ENCODE results near the gene MAN1A2. TPM values are rescaled to one million over a fixed set of nuclear protein-coding genes. Genes with fewer than 3 reads are reported as not detected.
A peak's percentile ranks its signal among the peaks of the same experiment; 100 is the strongest.

MAN1A2 gene
- total RNA-seq, 2 experiments from 2014 or later: 18.3 to 22.5 TPM

DNA sequence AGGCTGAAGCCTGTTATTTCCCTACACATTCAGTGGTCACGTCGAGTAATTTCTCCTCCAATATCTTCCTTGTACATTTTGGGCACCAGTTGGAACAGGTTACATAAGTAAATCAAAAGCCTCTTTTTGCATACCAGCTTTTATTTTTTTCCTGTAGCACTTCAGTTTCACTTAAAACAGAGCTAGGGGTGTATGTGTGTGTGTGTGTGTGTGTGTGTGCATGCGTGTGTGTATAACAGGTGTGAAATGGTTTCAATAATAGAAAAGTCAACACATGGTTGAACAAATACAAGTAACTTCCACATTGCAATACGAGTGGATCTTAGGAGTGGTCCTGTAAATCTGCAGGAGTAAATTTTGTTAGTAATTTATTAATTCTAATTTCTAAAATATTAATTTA, 3.0 kb upstream of the MAN1A2 start:
- H3K4me1 Mint-ChIP-seq (ENCODE audit: low read depth): peaks cover 42% of the 10 kb centered on the region
- no peak overlapping the region for H3K4me3 Mint-ChIP-seq
- POLR2A ChIA-PET: no interaction called here

DNA sequence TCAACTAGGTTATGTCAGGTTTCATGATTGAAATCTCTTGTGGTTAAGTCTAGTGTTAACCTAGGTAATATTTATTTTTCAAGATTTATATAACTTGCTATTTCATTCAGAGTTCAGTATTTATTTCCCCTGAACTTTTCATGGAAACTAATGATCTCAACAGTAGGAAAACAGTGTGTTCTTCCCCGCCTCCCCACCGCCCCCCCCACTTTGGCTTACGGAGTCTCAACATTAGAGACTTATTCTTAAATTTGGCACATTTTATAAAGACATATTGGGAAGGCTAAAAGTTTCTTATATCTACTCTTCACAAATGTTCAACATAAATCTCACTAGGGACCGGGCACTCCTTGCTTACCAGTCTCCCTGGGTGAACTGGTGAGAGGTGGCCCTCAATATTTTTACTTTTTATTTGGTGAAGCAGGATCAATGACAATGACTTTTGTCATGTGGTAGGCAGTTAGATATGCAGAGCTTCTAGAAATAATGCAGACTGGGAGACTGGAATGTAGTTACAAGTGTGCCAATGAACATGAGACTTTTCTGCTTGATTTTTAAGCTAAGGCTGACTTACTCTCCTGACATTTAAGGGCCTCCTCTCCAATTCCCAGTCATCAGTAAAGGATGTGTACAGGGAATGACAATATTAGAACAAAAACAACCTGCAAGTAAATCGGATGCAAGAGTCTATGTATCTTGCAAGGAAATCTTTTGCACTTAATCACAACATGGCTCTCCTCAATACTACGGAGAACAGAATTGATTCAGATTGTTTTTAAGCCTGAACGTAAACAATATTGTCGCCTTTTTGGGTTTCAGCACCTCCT, 1.7 kb upstream of the MAN1A2 start:
- Mint-ChIP-seq H3K9me3 (no peaks in the 10 kb centered on the region), H3K4me1 (ENCODE audit: low read depth) (peaks cover 44% of the 10 kb centered on the region), H3K36me3 (peaks cover 5% of the 10 kb centered on the region), H3K27ac (peak overlapping the region; percentile 96), H3K27me3 (no peaks in the 10 kb centered on the region), H3K4me3 (peak overlapping the region; percentile 94)
- ChIA-PET POLR2A (interaction anchor here (1.1 kb wide), 1 partner anchor 306 kb away, joined by 3 read pairs; the partner anchor contains the start of gene TTF2), CTCF (no interaction called here)
- DNase-seq: no peak
- intact Hi-C loops (cut with micrococcal nuclease): loop anchor here (1.0 to 10.0 kb wide), 12 partner anchors 23 to 991 kb away; partner anchors contain the start of genes ATP1A1, GDAP2, TRIM45 and TTF2

More for the DNA sequence above, 3.0 kb upstream of the MAN1A2 start:
- DNase-seq: no peak
- no peaks in the 10 kb centered on the region for H3K9me3 Mint-ChIP-seq
- no peak overlapping the region for H3K27ac Mint-ChIP-seq
- peaks cover 3% of the 10 kb centered on the region for H3K27me3 Mint-ChIP-seq
- peaks cover 5% of the 10 kb centered on the region for H3K36me3 Mint-ChIP-seq
- CTCF ChIA-PET: interaction anchor here (1.0 kb wide), 1 partner anchor 170 kb away, joined by 3 read pairs; no protein-coding TSS in a partner anchor
- intact Hi-C loops (cut with micrococcal nuclease): loop anchor here (10.0 kb wide), 6 partner anchors 239 to 989 kb away; partner anchors contain the start of genes ATP1A1, GDAP2, TRIM45 and WDR3

DNA sequence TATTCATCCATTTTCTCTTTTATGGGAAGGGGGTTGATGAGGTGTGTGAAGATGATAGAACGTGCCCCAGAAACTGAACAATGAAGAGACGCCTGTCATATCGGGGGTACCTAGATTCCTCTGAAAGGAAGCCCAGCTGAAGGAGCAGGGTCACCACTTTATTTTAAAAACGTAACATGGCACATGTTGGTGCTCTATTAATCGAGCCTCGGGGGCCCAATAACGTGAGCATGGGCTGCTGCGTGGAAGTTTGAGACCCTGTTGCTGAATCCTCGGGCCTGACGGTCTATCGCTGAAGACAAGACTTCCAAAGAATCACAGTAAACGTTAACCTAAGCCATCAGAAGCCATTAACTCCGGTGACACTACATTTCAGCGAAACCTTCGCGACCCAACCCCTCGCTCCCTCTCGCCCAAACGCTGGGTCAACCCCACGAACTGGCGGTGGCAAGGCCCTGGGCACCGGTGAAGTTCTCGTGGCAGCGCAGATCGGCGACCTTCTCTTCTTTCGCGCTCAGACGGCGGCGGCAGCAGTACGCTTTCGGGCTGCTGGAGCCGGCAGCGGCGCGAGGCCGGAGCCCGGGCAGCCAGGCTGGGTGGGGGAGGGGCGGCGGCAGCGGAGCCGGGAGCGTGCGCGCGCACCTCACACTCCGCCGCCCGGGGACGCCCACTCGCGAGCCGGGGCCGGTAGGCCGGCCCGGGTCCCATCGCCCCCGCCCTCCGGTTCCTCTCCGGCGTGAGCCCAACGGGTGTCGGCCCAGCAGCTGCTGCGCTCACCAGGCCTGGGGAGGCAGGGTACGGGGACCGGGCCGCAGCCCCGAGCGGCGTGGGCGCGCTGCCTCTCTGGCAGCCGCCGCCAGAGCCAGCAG, 838 bp upstream of the MAN1A2 start:
- H3K4me3 Mint-ChIP-seq: peak overlapping the region; percentile 94
- ChIA-PET CTCF (no interaction called here), POLR2A (interaction anchor here (0.6 to 1.1 kb wide), 3 partner anchors 60 to 380 kb away, joined by 3 to 4 read pairs (median 3); partner anchors contain the start of gene TTF2)
- H3K4me1 Mint-ChIP-seq (ENCODE audit: low read depth): peaks cover 49% of the 10 kb centered on the region
- peak; percentile 81 for DNase-seq
- intact Hi-C loops (cut with micrococcal nuclease): loop anchor here (1.0 to 10.0 kb wide), 12 partner anchors 24 to 992 kb away; partner anchors contain the start of genes ATP1A1, GDAP2, TRIM45 and TTF2
- peaks cover 5% of the 10 kb centered on the region for H3K36me3 Mint-ChIP-seq
- H3K27me3 Mint-ChIP-seq: no peaks in the 10 kb centered on the region
- no peaks in the 10 kb centered on the region for H3K9me3 Mint-ChIP-seq
- peak overlapping the region; percentile 96 for H3K27ac Mint-ChIP-seq

DNA sequence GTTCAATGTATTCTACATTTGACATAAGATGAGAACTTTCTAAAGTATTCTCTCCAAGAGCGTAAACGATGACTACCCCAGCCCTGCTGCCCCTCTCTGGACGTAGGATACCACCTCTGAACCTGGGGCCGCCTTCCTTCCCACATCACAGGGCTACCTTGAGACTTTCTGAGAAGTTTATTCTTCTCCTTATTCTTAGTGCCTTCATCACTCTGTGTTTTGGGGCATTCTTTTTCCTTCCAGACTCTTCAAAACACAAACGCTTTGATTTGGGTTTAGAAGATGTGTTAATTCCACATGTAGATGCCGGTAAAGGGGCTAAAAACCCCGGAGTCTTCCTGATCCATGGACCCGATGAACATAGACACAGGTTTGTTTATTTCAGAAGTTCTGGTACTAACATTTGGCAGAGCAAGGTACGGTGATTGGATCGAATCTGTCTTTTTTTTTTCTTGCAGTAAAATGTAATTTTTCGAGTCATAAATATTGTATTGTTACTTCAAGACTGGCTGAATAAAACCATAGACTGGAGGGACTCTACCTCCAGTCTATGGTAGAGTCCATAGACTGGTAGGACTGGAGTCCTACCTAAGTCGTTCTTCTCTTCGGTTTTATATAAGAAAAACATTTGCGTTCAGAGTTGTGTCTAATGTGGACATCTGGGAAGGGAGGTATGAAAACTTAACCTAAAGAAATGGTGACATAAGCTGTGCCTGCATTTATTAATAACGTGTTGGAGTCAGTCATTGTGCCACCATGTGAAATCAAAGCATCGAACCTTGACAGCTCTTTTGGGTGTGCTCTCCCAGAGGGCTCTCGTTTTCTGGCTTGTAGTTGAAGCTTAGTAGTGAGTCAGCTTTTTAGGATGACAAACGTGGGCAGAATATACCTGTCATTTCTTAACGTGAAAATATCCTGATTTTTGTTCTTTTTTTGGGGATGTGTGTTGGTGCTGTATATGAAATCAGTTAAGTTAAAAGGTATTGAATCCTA, 1.2 kb downstream of the MAN1A2 start:
- no peaks in the 10 kb centered on the region for H3K9me3 Mint-ChIP-seq
- ChIA-PET CTCF (interaction anchor here (0.6 to 1.5 kb wide), 3 partner anchors 386 to 835 kb away, joined by 3 to 8 read pairs (median 3); no protein-coding TSS in a partner anchor), POLR2A (interaction anchor here (0.7 kb wide), 1 partner anchor 257 kb away, joined by 3 read pairs; no protein-coding TSS in a partner anchor)
- peak overlapping the region; percentile 81 for H3K4me3 Mint-ChIP-seq
- peaks cover 49% of the 10 kb centered on the region for H3K4me1 Mint-ChIP-seq (ENCODE audit: low read depth)
- intact Hi-C loops (cut with micrococcal nuclease): loop anchor here (2.0 to 10.0 kb wide), 10 partner anchors 44 to 994 kb away; partner anchors contain the start of genes ATP1A1, GDAP2, TRIM45 and TTF2
- H3K36me3 Mint-ChIP-seq: peaks cover 7% of the 10 kb centered on the region
- peak; percentile 39 for DNase-seq
- H3K27ac Mint-ChIP-seq: peak overlapping the region; percentile 28
- H3K27me3 Mint-ChIP-seq: no peaks in the 10 kb centered on the region

DNA sequence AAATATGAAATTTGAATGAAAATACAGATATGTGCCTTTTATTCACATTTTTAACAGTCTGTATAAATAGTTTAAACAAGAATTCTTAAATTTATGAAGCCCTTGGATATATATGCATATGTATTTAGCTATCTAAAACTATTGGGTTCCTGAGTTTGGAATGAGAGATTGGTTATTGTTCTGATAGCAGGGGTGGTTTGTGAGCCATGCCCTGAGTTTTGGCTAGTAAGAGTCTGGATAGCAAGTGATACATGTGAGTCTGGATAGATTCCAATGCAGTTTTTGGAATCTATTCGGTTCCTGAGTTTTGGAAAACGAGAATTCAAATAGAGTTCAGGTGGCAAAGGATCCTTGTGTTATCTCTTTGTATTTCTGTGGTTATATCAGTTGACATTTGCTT, 2.8 kb downstream of the MAN1A2 start:
- H3K9me3 Mint-ChIP-seq: no peaks in the 10 kb centered on the region
- peak overlapping the region; percentile 65 for H3K4me3 Mint-ChIP-seq
- ChIA-PET POLR2A (no interaction called here), CTCF (no interaction called here)
- H3K27me3 Mint-ChIP-seq: no peaks in the 10 kb centered on the region
- intact Hi-C loops (cut with micrococcal nuclease): no loop called here
- H3K27ac Mint-ChIP-seq: no peak overlapping the region
- DNase-seq: no peak
- peaks cover 46% of the 10 kb centered on the region for H3K4me1 Mint-ChIP-seq (ENCODE audit: low read depth)
- H3K36me3 Mint-ChIP-seq: peaks cover 7% of the 10 kb centered on the region

DNA sequence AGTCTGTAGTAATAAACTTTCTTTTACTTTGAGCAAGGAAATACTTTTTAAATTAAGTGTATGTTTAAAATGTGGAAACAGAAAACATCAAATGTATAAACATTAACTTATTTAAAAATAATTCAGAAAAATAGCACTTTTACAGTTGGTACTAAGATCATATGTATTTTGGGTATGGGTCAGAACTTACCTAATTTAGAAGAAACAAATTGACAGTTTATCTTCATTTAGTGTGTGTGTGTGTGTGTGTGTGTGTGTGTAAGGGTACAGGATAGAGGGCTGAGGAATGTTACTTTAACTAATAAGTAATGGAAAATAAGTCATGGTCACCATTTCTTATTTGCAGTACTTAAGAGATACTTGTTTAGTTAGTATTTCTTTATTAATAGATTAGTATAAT, 3.3 kb downstream of the MAN1A2 start:
- H3K4me3 Mint-ChIP-seq: peak overlapping the region; percentile 65
- H3K27ac Mint-ChIP-seq: no peak overlapping the region
- POLR2A ChIA-PET: no interaction called here
- peaks cover 44% of the 10 kb centered on the region for H3K4me1 Mint-ChIP-seq (ENCODE audit: low read depth)
- H3K36me3 Mint-ChIP-seq: peaks cover 7% of the 10 kb centered on the region
- H3K27me3 Mint-ChIP-seq: no peaks in the 10 kb centered on the region
- CTCF ChIA-PET: no interaction called here
- H3K9me3 Mint-ChIP-seq: no peaks in the 10 kb centered on the region
- no peak for DNase-seq
- intact Hi-C loops (cut with micrococcal nuclease): no loop called here

DNA sequence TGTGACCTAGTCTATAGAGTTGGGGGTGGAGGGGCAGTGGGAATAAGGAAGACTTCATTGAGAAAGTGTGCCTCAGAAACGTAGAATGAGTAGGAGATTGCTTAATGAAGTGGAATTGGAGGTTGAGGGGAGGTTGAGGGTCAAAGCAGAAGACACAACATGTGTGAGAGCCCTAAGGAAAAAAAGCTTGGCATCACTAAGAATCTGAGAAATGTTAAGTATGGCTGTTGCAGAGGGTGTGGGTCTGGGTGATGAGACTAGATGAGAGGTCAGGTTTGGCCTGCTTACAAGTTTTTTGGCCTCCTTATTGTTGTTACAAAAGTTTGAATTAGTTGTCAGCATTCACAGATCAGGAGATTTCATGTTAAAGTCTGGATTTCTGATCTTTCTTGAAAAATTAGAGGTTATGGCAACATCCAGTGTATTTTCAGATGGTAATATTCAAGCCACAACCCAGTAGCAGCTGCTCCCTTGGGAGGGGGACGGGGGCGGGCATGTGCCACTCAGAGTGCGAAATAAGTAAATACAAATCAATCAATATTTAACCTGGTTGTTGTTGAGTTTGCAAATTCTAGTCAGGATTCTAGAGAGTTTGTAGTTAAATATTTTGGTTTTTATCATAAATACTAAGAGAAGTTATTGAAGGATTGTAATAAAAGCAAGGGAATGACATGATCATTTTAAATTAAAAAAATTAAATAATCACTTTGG, 4.3 kb downstream of the MAN1A2 start:
- Mint-ChIP-seq H3K4me3 (peak overlapping the region; percentile 3), H3K36me3 (peaks cover 3% of the 10 kb centered on the region), H3K27ac (no peak overlapping the region), H3K4me1 (ENCODE audit: low read depth) (peaks cover 42% of the 10 kb centered on the region), H3K9me3 (no peaks in the 10 kb centered on the region), H3K27me3 (no peaks in the 10 kb centered on the region)
- intact Hi-C loops (cut with micrococcal nuclease): no loop called here
- no peak for DNase-seq
- POLR2A ChIA-PET: no interaction called here
- CTCF ChIA-PET: no interaction called here

DNA sequence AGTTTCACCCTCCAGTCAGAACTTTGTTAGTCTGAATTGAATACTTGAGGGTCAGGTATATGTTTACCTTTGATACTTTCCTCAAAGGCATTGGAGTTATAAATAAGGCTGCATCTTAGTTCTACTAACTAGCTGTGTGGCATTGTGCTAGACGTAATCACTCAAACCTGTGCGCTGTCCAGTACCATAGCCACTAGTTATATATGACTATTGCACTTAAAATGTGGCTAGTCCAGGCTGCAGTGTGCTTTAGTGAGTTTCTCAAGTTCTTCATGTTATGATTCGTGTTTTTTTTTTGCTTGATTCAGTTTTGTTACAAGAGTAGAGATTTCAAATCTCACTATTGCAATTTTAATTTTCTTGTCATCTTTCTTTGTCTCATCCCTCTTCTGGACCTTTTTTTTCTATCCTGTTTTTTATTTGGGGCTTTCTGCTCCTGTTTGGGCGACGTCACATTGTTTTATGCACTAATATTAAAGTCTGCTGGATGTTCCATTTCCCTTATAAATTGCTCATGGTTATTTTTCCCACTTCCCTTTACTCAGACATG, 5.7 kb downstream of the MAN1A2 start:
- no peak overlapping the region for H3K4me3 Mint-ChIP-seq
- H3K9me3 Mint-ChIP-seq: no peaks in the 10 kb centered on the region

DNA sequence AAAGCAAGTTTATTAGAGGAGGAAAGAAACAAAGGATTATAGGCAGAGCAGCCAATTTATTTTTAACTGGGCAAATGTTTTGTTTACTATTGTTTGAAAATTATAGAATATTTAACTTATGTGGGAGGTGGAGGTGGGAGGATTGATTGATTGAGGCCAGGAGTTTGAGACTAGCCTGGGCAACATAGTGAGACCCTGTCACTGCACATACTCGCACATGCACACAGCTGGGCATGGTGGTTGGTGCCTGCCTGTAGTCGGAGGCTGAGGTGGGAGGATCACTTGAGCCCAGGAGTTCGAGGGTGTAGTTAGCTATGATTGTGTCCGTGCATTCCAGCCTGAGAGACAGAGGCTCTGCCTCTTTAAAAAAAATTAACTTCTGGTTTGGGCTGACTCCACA, 6.7 kb downstream of the MAN1A2 start:
- ChIA-PET POLR2A (interaction anchor here (0.5 to 1.2 kb wide), 2 partner anchors 9 to 30 kb away, joined by 4 to 5 read pairs; no protein-coding TSS in a partner anchor), CTCF (no interaction called here)
- intact Hi-C loops (cut with micrococcal nuclease): no loop called here
- H3K36me3 Mint-ChIP-seq: peaks cover 3% of the 10 kb centered on the region
- H3K27me3 Mint-ChIP-seq: no peaks in the 10 kb centered on the region
- DNase-seq: no peak
- no peaks in the 10 kb centered on the region for H3K9me3 Mint-ChIP-seq
- H3K27ac Mint-ChIP-seq: no peak overlapping the region
- H3K4me3 Mint-ChIP-seq: no peak overlapping the region
- peaks cover 38% of the 10 kb centered on the region for H3K4me1 Mint-ChIP-seq (ENCODE audit: low read depth)

More for the DNA sequence above, 5.7 kb downstream of the MAN1A2 start:
- H3K4me1 Mint-ChIP-seq (ENCODE audit: low read depth): peaks cover 42% of the 10 kb centered on the region
- H3K27ac Mint-ChIP-seq: no peak overlapping the region
- ChIA-PET POLR2A (interaction anchor here (0.7 to 1.2 kb wide), 2 partner anchors 29 to 121 kb away, joined by 3 to 4 read pairs; no protein-coding TSS in a partner anchor), CTCF (interaction anchor here (0.5 to 0.6 kb wide), 2 partner anchors 16 to 420 kb away, joined by 3 to 4 read pairs; no protein-coding TSS in a partner anchor)
- DNase-seq: no peak
- H3K27me3 Mint-ChIP-seq: no peaks in the 10 kb centered on the region
- peaks cover 3% of the 10 kb centered on the region for H3K36me3 Mint-ChIP-seq
- intact Hi-C loops (cut with micrococcal nuclease): no loop called here

DNA sequence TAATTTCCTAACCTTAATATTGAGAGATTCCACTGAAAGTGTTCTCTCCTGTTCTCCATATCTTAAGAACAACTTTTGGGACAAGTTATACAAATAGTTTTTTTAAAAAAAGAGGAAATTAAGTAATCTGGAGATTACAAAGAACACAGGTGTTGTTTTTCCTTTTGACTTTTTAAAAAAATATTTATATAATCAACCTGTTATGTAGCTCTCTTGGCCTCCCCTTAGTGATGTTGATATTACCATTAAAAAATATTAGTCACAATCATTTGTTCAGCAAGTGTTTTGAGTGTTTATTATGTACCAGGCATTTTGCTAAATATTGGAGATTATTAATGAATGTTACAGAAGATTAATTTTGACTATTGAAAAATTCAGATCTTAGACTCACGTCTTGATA, 8.1 kb downstream of the MAN1A2 start:
- H3K9me3 Mint-ChIP-seq: no peaks in the 10 kb centered on the region
- peaks cover 3% of the 10 kb centered on the region for H3K36me3 Mint-ChIP-seq
- no peak overlapping the region for H3K27ac Mint-ChIP-seq
- intact Hi-C loops (cut with micrococcal nuclease): no loop called here
- ChIA-PET CTCF (no interaction called here), POLR2A (no interaction called here)
- no peak overlapping the region for H3K4me3 Mint-ChIP-seq
- H3K27me3 Mint-ChIP-seq: no peaks in the 10 kb centered on the region
- peaks cover 34% of the 10 kb centered on the region for H3K4me1 Mint-ChIP-seq (ENCODE audit: low read depth)
- no peak for DNase-seq

Measured in activated CD4-positive, alpha-beta memory T cell treated with anti-CD3 and anti-CD28 coated beads for 36 hours (primary cell).